Sigmoid colon (tissue), 7 donors: ENCODE data around the gene SPIN1. TPM values are rescaled to one million over a fixed set of nuclear protein-coding genes. Genes with fewer than 3 reads are reported as not detected.

Experiments
- DNase-seq: peaks from one replicate; pipeline ENCODE4 v3.0.0-alpha.2; 2019
- H3K27ac ChIP-seq, 4 donors: fragments of 200-600 bp; sonication (generic); one replicate each; pipeline ENCODE4 v1.5.1; 2016 to 2019; ENCODE audit warnings: mild to moderate bottlenecking in 1 of 4
- H3K27me3 ChIP-seq, 3 donors: fragments of 200-600 bp; sonication (generic); one replicate each; pipeline ENCODE4 v1.5.1; 2019; ENCODE audit warnings: mild to moderate bottlenecking in 1 of 3
- H3K36me3 ChIP-seq, 4 donors: fragments of 200-600 bp; sonication (generic); one replicate each; pipeline ENCODE4 v1.5.1; 2016 to 2019
- H3K4me1 ChIP-seq, 4 donors: fragments of 200-600 bp; sonication (generic); one replicate each; pipeline ENCODE4 v1.5.1; 2017 to 2019
- H3K4me3 ChIP-seq, 4 donors: fragments of 200-600 bp; sonication (generic); one replicate each; pipeline ENCODE4 v1.5.1; 2017 to 2019; ENCODE audit warnings: mild to moderate bottlenecking in 2 of 4, moderate library complexity in 1 of 4
- H3K9me3 ChIP-seq, 4 donors: fragments of 200-600 bp in 3 of 4; sonication (generic) in 3 of 4; one replicate each; pipeline versions ENCODE4 v1.5.1 to v1.6.1; 2013 to 2019
- EP300 ChIP-seq, 4 donors: sonication (generic); formaldehyde crosslinking; IDR thresholded peaks; one replicate each; pipeline ENCODE4 v1.6.1; 2017; ENCODE audit warnings: antibody characterized with exemption in 4 of 4
- POLR2A ChIP-seq, 2 donors: fragments of 450-650 bp; IDR thresholded peaks; one replicate each; pipeline ENCODE4 v1.6.1; 2016; ENCODE audit warnings: antibody characterized with exemption in 2 of 2, mild to moderate bottlenecking in 2 of 2, moderate library complexity in 2 of 2
- POLR2AphosphoS5 ChIP-seq, 4 donors: sonication (generic); formaldehyde crosslinking; IDR thresholded peaks; one replicate each; pipeline ENCODE4 v1.6.1; 2017; ENCODE audit warnings: antibody characterized with exemption in 4 of 4
- WGBS, 2 donors: extraction: QIAGEN DNeasy Blood & Tissue Kit; methylation state at CpG; one replicate each; pipeline ENCODE4 v1.1.7; 2013; 5-methylcytosine and 5-hydroxymethylcytosine counted together
- intact Hi-C: fragments of 100-400 bp; cut with DNase I; formaldehyde crosslinking; loops from one replicate; pipeline ENCODE4 v1.15.1; 2023
- polyA plus RNA-seq, 3 donors: library from polyadenylated mRNA; stranded (reverse); fragments of 200-250 nt; gene quantifications; one replicate each; pipeline ENCODE4 v1.2.3, GENCODE V29; 2013
- total RNA-seq, 4 donors: library from RNA; depleted of rRNA; stranded (reverse); fragments of >200 nt; gene quantifications; one replicate each; pipeline ENCODE4 v1.1.0, GENCODE V29; 2016
- TF ChIP-seq, protein P1 (sequence below), 4 experiments: fragments of 450-650 bp in 3 of 4; fragments of 200-600 bp in 1 of 4; IDR thresholded peaks; one replicate each; pipeline ENCODE4 v1.5.1; 2016 to 2019; ENCODE audit warnings: antibody characterized with exemption in 4 of 4, mild to moderate bottlenecking in 3 of 4, moderate library complexity in 2 of 4
- donor health status: healthy with polysubstance abuse.
- donor health status: Bipolar disorder and iron deficiency.
- donor health status: healthy.

The SPIN1 gene
- total and polyA plus RNA-seq, 7 donors, result 23.3 to 102 (median 79.2) TPM

DNA sequence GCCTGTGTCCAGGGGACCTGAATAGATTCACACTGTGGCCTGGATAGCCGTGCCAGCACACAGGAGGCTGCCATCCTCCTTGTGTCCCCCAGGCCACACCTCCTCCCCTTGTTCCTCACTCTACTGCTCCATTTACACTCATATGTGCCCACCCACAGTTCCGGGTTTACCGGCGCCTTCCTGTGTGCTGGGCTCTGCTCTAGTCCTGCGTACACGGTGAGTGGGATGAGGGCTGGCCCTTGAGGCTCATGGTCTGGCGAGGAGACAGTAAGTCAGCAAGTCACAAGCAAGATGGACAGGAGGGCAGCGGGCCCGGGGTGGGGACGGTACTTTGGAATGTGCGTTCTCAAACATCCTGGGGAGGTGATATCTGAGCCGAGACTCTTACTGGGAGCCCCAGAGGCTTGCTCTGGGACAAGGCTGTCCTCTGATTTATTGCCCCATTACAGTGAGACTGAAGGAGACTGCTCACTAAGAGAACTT, 114.3 kb downstream of the SPIN1 start:
- no peaks in the 10 kb centered on the region for H3K36me3 ChIP-seq
- intact Hi-C loops, result no loop called here
- no peaks in the 10 kb centered on the region for H3K4me1 ChIP-seq
- H3K27me3 ChIP-seq, result no peaks in the 10 kb centered on the region
- no peak overlapping the region for H3K27ac ChIP-seq
- DNase-seq, result no peak
- TF ChIP-seq POLR2AphosphoS5 (IDR thresholded peaks at IDR 0.05), result no peak
- TF ChIP-seq EP300 (IDR thresholded peaks at IDR 0.05), result no peak
- TF ChIP-seq POLR2A (IDR thresholded peaks at IDR 0.05), result no peak
- TF ChIP-seq, protein P1, sequence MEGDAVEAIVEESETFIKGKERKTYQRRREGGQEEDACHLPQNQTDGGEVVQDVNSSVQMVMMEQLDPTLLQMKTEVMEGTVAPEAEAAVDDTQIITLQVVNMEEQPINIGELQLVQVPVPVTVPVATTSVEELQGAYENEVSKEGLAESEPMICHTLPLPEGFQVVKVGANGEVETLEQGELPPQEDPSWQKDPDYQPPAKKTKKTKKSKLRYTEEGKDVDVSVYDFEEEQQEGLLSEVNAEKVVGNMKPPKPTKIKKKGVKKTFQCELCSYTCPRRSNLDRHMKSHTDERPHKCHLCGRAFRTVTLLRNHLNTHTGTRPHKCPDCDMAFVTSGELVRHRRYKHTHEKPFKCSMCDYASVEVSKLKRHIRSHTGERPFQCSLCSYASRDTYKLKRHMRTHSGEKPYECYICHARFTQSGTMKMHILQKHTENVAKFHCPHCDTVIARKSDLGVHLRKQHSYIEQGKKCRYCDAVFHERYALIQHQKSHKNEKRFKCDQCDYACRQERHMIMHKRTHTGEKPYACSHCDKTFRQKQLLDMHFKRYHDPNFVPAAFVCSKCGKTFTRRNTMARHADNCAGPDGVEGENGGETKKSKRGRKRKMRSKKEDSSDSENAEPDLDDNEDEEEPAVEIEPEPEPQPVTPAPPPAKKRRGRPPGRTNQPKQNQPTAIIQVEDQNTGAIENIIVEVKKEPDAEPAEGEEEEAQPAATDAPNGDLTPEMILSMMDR (IDR thresholded peaks at IDR 0.05), result no peak
- H3K4me3 ChIP-seq, result no peak overlapping the region
- H3K9me3 ChIP-seq, result no peaks in the 10 kb centered on the region
- 84 to 86% methylated on average over 12 of the region's 12 CpGs for WGBS, 2 donors

DNA sequence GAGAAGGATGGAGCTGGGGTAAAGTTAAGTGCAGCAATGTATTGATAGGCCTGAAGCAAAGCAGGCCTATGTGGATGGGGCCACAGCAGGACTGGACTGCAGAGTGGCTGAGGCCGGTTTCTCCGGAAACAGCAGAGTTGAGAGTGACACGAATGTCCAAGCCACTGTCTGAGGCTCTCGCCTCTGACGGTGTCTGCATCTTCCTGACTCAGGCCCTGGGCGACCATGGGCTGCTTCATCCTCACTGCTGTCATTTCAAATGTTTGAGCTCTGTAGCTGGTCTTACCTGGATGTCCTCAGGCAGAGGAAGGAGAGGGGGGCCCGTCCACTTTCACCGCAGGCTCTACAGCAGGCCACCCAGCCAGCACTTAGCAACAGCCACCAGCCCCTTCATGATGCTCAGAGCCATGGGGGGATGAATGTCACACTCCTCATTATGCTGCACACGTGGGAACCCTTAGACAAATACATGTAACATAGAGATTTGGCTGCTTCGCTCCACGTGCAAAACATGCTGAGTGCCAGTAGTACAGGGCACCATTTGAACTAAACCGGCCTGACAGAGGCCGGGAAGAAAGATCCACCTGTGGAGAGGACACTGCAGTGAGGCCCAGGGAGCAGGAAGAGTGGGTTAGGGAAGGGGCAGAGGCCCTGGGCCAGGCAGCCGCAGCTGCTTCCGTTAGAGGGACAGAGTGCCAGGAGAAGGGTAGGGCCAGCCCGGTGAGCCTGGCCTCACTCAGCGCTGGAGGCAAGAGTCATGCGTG, 115.0 kb downstream of the SPIN1 start:
- 92 to 93% methylated on average over 18 of the region's 18 CpGs for WGBS, 2 donors
- no peak for TF ChIP-seq EP300 (IDR thresholded peaks at IDR 0.05)
- TF ChIP-seq, protein P1 (IDR thresholded peaks at IDR 0.05), result no peak
- TF ChIP-seq POLR2A (IDR thresholded peaks at IDR 0.05), result no peak
- intact Hi-C loops, result no loop called here
- no peak for DNase-seq
- H3K4me1 ChIP-seq, result no peaks in the 10 kb centered on the region
- H3K27ac ChIP-seq, result no peak overlapping the region
- H3K4me3 ChIP-seq, result no peak overlapping the region
- H3K27me3 ChIP-seq, result no peaks in the 10 kb centered on the region
- no peaks in the 10 kb centered on the region for H3K9me3 ChIP-seq
- no peaks in the 10 kb centered on the region for H3K36me3 ChIP-seq

DNA sequence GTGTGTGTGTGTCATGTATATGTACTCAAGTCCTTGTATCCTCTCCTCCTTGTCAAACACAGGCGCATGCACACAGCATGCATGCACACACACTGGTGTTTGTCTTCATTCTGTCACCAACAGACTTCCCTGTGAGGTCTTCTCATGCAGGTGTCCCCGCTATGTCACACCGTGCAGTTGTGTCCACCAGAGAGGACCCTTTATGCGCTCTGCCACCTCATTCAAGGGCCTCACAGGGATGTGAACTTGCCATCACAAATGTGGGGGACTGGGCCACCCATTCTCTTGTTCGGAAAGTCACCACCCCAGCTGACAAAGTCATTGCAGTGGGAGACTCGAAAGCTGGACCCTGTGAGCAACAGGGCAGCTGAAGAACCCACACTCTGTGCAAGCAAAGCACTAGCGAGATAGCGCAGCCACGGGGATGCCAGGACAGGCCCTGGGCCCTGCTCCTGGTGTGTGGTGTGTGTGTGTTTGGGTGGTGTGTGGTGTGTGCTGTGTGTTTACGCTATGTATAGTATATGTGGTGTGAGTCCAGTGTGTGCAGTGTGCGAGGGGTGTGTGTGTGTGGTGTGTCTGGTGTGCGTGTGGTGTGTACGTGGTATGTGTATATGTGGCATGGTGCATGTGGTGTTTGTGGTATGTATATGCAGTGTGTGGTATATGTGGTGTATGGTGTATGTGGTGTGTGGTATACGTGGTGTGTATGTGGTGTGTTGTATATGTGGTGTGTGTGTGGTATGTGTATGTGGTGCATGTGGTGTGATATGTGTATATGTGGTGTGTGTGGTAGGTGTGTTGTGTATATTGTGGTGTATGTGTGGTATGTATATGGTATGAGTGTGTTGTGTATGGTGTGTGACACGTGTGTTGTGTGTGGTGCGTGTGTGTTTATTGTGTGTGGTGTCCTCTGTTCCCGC, 115.9 kb downstream of the SPIN1 start:
- Histone ChIP-seq H3K27me3 (no peaks in the 10 kb centered on the region), H3K4me1 (no peaks in the 10 kb centered on the region), H3K36me3 (no peaks in the 10 kb centered on the region), H3K27ac (no peak overlapping the region), H3K4me3 (no peak overlapping the region), H3K9me3 (no peaks in the 10 kb centered on the region)
- DNase-seq, result no peak
- TF ChIP-seq, protein P1 (IDR thresholded peaks at IDR 0.05), result no peak
- TF ChIP-seq POLR2AphosphoS5 (IDR thresholded peaks at IDR 0.05), result no peak
- no peak for TF ChIP-seq EP300 (IDR thresholded peaks at IDR 0.05)
- no peak for TF ChIP-seq POLR2A (IDR thresholded peaks at IDR 0.05)
- 92 to 96% methylated on average over 17 of the region's 17 CpGs for WGBS, 2 donors
- intact Hi-C loops, result no loop called here

DNA sequence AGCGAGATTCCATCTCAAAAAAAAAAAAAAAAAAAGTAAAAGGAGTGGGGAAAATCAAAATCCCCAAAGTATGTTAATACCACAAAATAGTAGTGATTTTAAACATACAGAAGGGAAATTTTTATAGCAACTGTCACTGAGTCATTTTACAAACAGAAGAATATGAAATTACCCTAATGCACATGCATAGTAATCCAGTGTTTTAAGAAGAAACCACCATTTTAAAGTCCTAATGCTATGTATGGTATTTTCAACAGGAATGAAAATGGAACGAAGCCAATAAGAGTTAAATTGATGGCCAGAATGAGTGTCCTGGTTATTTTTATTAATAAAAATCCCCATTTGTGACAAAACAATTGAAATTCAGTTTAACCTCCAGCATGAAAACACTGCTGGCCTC, 120.1 kb downstream of the SPIN1 start:
- no peaks in the 10 kb centered on the region for H3K9me3 ChIP-seq
- H3K36me3 ChIP-seq, result no peaks in the 10 kb centered on the region
- H3K4me1 ChIP-seq, result no peaks in the 10 kb centered on the region
- 78 to 90% methylated on average over 1 to 2 of the region's 2 CpGs for WGBS, 2 donors
- TF ChIP-seq, protein P1 (IDR thresholded peaks at IDR 0.05), result no peak
- TF ChIP-seq EP300 (IDR thresholded peaks at IDR 0.05), result no peak
- no peak for TF ChIP-seq POLR2A (IDR thresholded peaks at IDR 0.05)
- no peak for TF ChIP-seq POLR2AphosphoS5 (IDR thresholded peaks at IDR 0.05)
- H3K4me3 ChIP-seq, result no peak overlapping the region
- intact Hi-C loops, result no loop called here
- H3K27me3 ChIP-seq, result no peaks in the 10 kb centered on the region
- no peak for DNase-seq
- H3K27ac ChIP-seq, result no peak overlapping the region
